PFSK-1 (cell line): ENCODE results near the gene MTCL3.

Experiments
- FOXP2 ChIP-seq: optimal IDR thresholded peaks from 2 replicates; pipeline ENCODE3; 2011; ENCODE audit warnings: borderline replicate concordance, control low read depth, inconsistent platforms; ENCODE audit not compliant: insufficient read depth; ENCODE audit errors: extremely low read length, extremely low read depth
- POLR2AphosphoS5 ChIP-seq: IDR thresholded peaks from 2 replicates; pipeline ENCODE4 v1.6.1; 2012; ENCODE audit warnings: low read depth, mild to moderate bottlenecking, control low read depth, low read length, moderate library complexity
- SIN3A ChIP-seq: IDR thresholded peaks from 2 replicates; pipeline ENCODE4 v1.6.1; 2012; ENCODE audit warnings: mild to moderate bottlenecking, low read length, moderate library complexity, borderline replicate concordance; ENCODE audit not compliant: insufficient read depth
- TAF1 ChIP-seq: IDR thresholded peaks from 2 replicates; pipeline ENCODE4 v1.6.1; 2012; ENCODE audit warnings: low read length, control low read depth, borderline replicate concordance; ENCODE audit not compliant: insufficient read depth

DNA sequence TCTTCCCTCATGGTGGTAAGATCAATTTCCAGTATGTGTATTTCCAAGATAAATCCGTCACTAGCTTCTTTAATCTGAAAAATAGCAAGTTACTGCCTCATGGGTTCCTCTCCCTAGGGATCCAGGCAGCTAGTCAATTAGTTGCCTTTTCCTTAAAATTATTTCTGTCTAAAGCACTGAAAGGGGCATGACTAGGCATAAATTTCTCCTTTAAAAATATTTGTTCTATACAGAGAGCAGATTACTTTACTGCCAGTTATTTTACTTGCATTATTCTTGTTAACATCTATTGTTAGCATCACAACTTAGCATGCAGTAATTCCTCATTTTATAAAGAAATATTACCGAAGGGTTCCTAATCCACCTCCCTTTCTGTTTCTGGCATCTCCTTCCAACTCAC is 1.4 kb downstream of the MTCL3 start:
- TF ChIP-seq TAF1 (no peak), POLR2AphosphoS5 (no peak), SIN3A (no peak), FOXP2 (no peak)
